DOHH2 (cell line): ENCODE measurements around the gene COL20A1.

Experiments
- H3F3A ChIP-seq: fragments of 200-600 bp; sonication (generic), shearing (Covaris generic); 2 replicates; pipeline ENCODE4 v1.6.0; 2016; ENCODE audit warnings: antibody characterized with exemption, mild to moderate bottlenecking; ENCODE audit not compliant: control insufficient read depth, insufficient read depth
- H3K27ac ChIP-seq: fragments of 200-600 bp; sonication (generic); 2 replicates; pipeline ENCODE4 v1.5.1; 2014; ENCODE audit warnings: low read depth, mild to moderate bottlenecking, low read length, moderate library complexity
- H3K27me3 ChIP-seq: fragments of 200-600 bp; sonication (generic); 2 replicates; pipeline ENCODE4 v1.6.1; 2014; ENCODE audit warnings: mild to moderate bottlenecking, low read length, mixed read lengths; ENCODE audit not compliant: control insufficient read depth
- H3K36me3 ChIP-seq: fragments of 200-600 bp; sonication (generic); 2 replicates; pipeline ENCODE4 v1.6.1; 2014; ENCODE audit warnings: mild to moderate bottlenecking, low read length, moderate library complexity, mixed read lengths; ENCODE audit not compliant: control insufficient read depth
- H3K4me1 ChIP-seq: fragments of 200-600 bp; sonication (generic); 2 replicates; pipeline ENCODE4 v1.6.1; 2014; ENCODE audit warnings: mild to moderate bottlenecking, low read length, mixed read lengths; ENCODE audit not compliant: control insufficient read depth
- H3K4me2 ChIP-seq: fragments of 200-600 bp; sonication (generic); 2 replicates; pipeline ENCODE4 v1.6.0; 2014; ENCODE audit warnings: mild to moderate bottlenecking, low read length, moderate library complexity
- H3K4me3 ChIP-seq: fragments of 200-600 bp; sonication (generic); 2 replicates; pipeline ENCODE4 v1.5.1; 2014; ENCODE audit warnings: mild to moderate bottlenecking, low read length, mixed read lengths
- H3K79me2 ChIP-seq: fragments of 200-600 bp; sonication (generic); 2 replicates; pipeline ENCODE4 v1.6.1; 2014; ENCODE audit warnings: mild to moderate bottlenecking, low read length, mixed read lengths; ENCODE audit not compliant: control insufficient read depth
- H3K9me2 ChIP-seq: fragments of 200-600 bp; sonication (generic); replicated peaks from 2 replicates; pipeline ENCODE4 v1.6.1; 2014; ENCODE audit warnings: mild to moderate bottlenecking, low read length, mixed read lengths; ENCODE audit not compliant: control insufficient read depth
- H3K9me3 ChIP-seq: fragments of 200-600 bp; sonication (generic); 2 replicates; pipeline ENCODE4 v1.6.1; 2014; ENCODE audit warnings: antibody characterized with exemption, low read length, mixed read lengths; ENCODE audit not compliant: control insufficient read depth, insufficient read depth
- H4K20me1 ChIP-seq: fragments of 200-600 bp; sonication (generic); 2 replicates; pipeline ENCODE4 v1.6.0; 2014; ENCODE audit warnings: low read depth, mild to moderate bottlenecking, antibody characterized with exemption, low read length, moderate library complexity; ENCODE audit not compliant: control insufficient read depth, insufficient read depth
- EZH2phosphoT487 ChIP-seq: fragments of 200-600 bp; sonication (generic); IDR thresholded peaks from 2 replicates; pipeline ENCODE4 v1.6.1; 2017; ENCODE audit warnings: borderline replicate concordance, mild to moderate bottlenecking, antibody characterized with exemption, low read length, moderate library complexity, mixed read lengths
- TF ChIP-seq, protein P1 (sequence below): fragments of 200-600 bp; sonication (generic); IDR thresholded peaks from one replicate; pipeline ENCODE4 v1.5.1; 2014; ENCODE audit warnings: antibody characterized with exemption, mild to moderate bottlenecking, low read depth, low read length; ENCODE audit not compliant: poor library complexity, severe bottlenecking

The COL20A1 gene

DNA sequence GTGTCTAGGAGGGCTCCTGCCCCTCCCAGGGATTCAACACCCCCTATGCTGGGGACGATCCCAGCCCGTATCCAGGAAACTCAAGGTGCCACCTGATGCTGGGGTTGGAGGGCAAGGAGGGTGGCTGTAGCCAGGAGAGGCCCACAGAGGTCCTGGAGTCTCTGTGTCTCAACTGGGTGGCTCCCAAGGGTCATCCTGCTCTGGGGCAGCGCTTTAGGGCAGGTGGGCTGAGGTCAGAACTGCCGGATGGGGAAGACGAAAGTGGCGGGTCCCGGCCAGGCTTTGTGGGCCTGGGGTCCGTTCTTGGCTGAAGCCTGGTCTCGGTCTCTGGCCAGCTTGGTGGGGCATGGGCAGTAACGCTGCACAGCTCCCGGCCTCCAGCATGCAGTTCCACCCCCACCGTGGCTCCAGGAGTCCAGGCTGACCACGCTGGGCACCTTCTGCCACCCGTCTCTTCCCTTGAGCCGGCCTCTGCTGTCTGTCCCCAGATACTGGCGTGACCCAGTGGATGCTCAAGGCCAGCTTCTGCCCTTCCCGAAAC is 2.8 kb upstream of the COL20A1 start:
- Histone ChIP-seq H3K9me2 (no peaks in the 10 kb centered on the region), H3K36me3 (peaks cover 15% of the 10 kb centered on the region; the same call in 1 of the 2 replicates), H3K79me2 (no peaks in the 10 kb centered on the region), H3K4me2 (no peak overlapping the region), H3K4me1 (peaks cover 3% of the 10 kb centered on the region; the same call in 1 of the 2 replicates), H3K9me3 (no peaks in the 10 kb centered on the region), H3K27me3 (no peaks in the 10 kb centered on the region), H4K20me1 (no peaks in the 10 kb centered on the region), H3K27ac (no peak overlapping the region), H3K4me3 (no peak overlapping the region), H3F3A (no peaks in the 10 kb centered on the region)
- TF ChIP-seq EZH2phosphoT487: no peak
- TF ChIP-seq, protein P1, sequence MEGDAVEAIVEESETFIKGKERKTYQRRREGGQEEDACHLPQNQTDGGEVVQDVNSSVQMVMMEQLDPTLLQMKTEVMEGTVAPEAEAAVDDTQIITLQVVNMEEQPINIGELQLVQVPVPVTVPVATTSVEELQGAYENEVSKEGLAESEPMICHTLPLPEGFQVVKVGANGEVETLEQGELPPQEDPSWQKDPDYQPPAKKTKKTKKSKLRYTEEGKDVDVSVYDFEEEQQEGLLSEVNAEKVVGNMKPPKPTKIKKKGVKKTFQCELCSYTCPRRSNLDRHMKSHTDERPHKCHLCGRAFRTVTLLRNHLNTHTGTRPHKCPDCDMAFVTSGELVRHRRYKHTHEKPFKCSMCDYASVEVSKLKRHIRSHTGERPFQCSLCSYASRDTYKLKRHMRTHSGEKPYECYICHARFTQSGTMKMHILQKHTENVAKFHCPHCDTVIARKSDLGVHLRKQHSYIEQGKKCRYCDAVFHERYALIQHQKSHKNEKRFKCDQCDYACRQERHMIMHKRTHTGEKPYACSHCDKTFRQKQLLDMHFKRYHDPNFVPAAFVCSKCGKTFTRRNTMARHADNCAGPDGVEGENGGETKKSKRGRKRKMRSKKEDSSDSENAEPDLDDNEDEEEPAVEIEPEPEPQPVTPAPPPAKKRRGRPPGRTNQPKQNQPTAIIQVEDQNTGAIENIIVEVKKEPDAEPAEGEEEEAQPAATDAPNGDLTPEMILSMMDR: no peak

DNA sequence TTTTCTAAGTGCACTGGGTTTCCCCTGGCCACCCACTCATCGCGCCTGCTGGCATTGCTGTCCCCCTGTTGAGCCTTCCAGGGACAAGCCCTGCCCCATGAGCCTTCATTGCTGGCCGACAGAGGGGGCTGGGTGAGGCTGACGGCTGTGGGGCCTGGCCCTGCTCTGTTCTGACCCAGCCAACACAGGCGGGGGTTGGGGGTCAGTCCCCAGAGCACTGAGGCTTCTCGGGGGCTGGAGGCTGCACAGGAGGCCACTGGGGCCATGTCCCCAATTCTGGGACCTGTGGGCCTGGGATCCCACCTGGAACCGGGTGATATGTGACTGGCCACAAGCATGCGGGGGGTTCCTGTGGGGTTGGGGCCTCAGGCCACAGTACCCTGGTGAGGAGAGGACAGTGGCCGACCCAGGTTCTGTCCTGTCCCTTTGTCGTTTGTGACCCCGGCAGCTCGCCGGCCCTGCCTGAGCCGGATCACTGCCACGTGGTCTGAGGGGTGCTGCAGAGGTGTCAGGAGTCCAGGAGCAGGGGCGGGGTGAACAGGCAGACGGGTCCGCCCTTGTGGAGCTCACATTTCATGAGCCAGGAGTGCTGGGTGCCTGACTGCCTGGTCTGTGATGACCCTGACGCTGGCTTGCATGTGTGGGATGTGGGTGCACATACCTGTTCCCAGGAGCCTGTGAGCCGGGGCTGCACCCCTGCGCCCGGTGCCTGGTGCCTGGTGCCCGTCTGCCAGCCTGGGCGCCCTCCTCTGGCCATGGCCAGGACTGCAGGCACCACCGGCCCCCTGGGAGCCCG is 2.1 kb upstream of the COL20A1 start:
- H3K4me1 ChIP-seq: peaks cover 3% of the 10 kb centered on the region; the same call in 1 of the 2 replicates

DNA sequence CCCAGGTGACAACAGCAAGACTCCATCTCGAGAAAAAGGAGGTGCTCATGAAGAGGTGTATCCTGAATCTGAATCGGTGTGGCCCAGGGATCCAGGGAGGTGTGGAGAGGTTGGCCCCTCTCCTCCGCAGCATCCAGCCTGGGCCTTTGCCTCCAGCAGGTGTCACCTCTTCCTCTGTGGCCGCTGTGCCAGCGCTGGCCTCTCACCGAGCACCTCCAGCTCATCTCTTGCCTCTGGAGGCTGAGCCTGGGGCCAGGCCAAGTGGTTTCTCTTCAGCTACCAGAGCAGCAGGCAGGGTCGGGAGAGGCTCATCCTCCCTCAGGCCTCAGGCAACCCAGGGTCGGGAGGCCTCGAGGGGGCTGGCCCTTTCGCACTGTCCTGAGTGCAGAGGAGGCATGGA is 1.2 kb upstream of the COL20A1 start:
- H3K27me3 ChIP-seq: no peaks in the 10 kb centered on the region
- H3K27ac ChIP-seq: no peak overlapping the region
- no peak overlapping the region for H3K4me3 ChIP-seq
- no peaks in the 10 kb centered on the region for H3F3A ChIP-seq
- peaks cover 6% of the 10 kb centered on the region; the same call in 1 of the 2 replicates for H3K36me3 ChIP-seq
- no peaks in the 10 kb centered on the region for H3K79me2 ChIP-seq
- peaks cover 3% of the 10 kb centered on the region; the same call in 1 of the 2 replicates for H3K4me1 ChIP-seq
- no peak for TF ChIP-seq EZH2phosphoT487
- TF ChIP-seq, protein P1: no peak
- no peak overlapping the region for H3K4me2 ChIP-seq
- H3K9me2 ChIP-seq: no peaks in the 10 kb centered on the region
- H4K20me1 ChIP-seq: no peaks in the 10 kb centered on the region
- no peaks in the 10 kb centered on the region for H3K9me3 ChIP-seq

More for the DNA sequence above, 2.1 kb upstream of the COL20A1 start:
- Histone ChIP-seq H3K27ac (no peak overlapping the region), H3F3A (no peaks in the 10 kb centered on the region), H3K27me3 (no peaks in the 10 kb centered on the region), H3K9me3 (no peaks in the 10 kb centered on the region), H3K36me3 (peaks cover 9% of the 10 kb centered on the region; the same call in 1 of the 2 replicates), H3K9me2 (no peaks in the 10 kb centered on the region), H3K4me3 (no peak overlapping the region), H4K20me1 (no peaks in the 10 kb centered on the region), H3K4me2 (no peak overlapping the region), H3K79me2 (no peaks in the 10 kb centered on the region)
- no peak for TF ChIP-seq EZH2phosphoT487
- TF ChIP-seq, protein P1: peak; percentile 81
